HG02870 (cell line): ENCODE data around the gene ZSWIM1.

ENCODE experiments used
- ATAC-seq: cut with Tn5 transposase; IDR thresholded peaks from one replicate; pipeline ENCODE4 v1.9.1; 2021; ENCODE audit warnings: mild to moderate bottlenecking, moderate library complexity; ENCODE audit not compliant: unreplicated experiment

The ZSWIM1 gene

GRCh38 chr20:45907219-45907948 is 26.4 kb downstream of the ZSWIM1 start:
- no peak for ATAC-seq

GRCh38 chr20:45908084-45908483 is 27.1 kb downstream of the ZSWIM1 start:
- ATAC-seq = no peak

GRCh38 chr20:45909336-45909808 is 28.3 kb downstream of the ZSWIM1 start:
- no peak for ATAC-seq

- no peak for ATAC-seq
Observed at GRCh38 chr20:45909817-45910669, 29.0 kb downstream of the ZSWIM1 start.

- ATAC-seq = peak; percentile 89
Observed at GRCh38 chr20:45910670-45911485, 29.9 kb downstream of the ZSWIM1 start.

GRCh38 chr20:45911486-45912343 is 30.7 kb downstream of the ZSWIM1 start, which contains the start of gene PLTP:
Gene PLTP, minus strand, starts transcription at chr20:45912155. Its CDS starts 703 bp downstream, at chr20:45911452.
- ATAC-seq = no peak

- ATAC-seq = no peak
Observed at GRCh38 chr20:45912344-45912682, 31.3 kb downstream of the ZSWIM1 start.

GRCh38 chr20:45913116-45913515 is 32.1 kb downstream of the ZSWIM1 start:
- no peak for ATAC-seq

- ATAC-seq = no peak
Observed at GRCh38 chr20:45917790-45918141, 36.7 kb downstream of the ZSWIM1 start.

GRCh38 chr20:45918182-45918737 is 37.2 kb downstream of the ZSWIM1 start:
- ATAC-seq = no peak

GRCh38 chr20:45918779-45919537 is 37.9 kb downstream of the ZSWIM1 start:
- ATAC-seq = no peak

GRCh38 chr20:45919542-45920399 is 38.7 kb downstream of the ZSWIM1 start:
- no peak for ATAC-seq

GRCh38 chr20:45920462-45921336 is 39.7 kb downstream of the ZSWIM1 start:
- no peak for ATAC-seq

GRCh38 chr20:45921337-45922189 is 40.5 kb downstream of the ZSWIM1 start:
- no peak for ATAC-seq

GRCh38 chr20:45924391-45925261 is 43.6 kb downstream of the ZSWIM1 start:
- ATAC-seq = no peak
